Measurements from ENCODE around the gene SMIM29. TPM values are rescaled to one million over a fixed set of nuclear protein-coding genes. Genes with fewer than 3 reads are reported as not detected.

Gene SMIM29
- total RNA-seq, 1 experiment from 2014 or later = 5.4 TPM

DNA sequence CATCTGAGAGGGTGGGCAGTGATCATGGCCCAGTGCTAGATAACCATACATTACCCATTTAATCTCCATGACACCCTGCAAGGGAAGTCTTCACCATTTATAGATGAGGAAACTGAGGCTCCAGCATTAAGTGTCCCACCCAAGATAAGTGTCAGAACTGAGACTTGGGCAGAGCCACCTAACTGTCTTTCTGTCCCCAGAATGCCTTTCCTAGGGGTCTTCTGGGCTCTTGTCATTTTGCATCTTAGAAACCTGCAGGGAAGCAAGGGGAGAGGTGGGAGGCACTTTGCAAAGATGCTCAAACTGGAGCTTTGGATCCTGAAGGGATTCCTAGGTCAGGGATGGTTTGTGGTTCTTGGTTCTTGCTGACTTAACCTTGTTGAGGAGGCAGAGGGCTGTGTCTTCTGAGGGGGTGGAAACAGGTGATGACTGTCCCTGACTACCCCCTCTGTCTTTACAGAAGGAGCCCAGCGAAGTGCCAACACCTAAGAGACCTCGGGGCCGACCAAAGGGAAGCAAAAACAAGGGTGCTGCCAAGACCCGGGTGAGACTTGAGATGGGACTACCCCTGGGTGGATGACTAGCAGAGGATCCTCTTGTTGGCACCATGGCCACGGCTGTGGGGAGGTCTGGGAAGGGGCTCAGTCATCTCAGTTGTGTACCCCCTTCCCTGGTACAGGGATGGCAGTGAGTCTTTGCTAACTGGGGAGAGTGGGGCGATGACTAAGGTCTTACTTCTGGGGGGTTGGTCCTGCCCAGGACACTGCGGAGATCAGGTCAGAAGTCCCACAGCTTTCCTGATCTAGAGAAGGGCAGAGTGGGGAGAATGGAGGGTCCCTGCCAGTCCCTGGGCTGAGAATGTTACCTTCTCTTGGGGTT is 6.3 kb downstream of the SMIM29 start:
- H3K14ac ChIP-seq (ENCODE audit: insufficient read depth, low read length) = no peak overlapping the region
- no peaks in the 10 kb centered on the region for H3K27me3 ChIP-seq (ENCODE audit: insufficient read depth, low read length)
- H2BK15ac ChIP-seq (ENCODE audit: low read depth, low read length) = no peak overlapping the region
- Mint-ChIP-seq H3K9me3 (no peaks in the 10 kb centered on the region; a peak in 1 of 5 replicates), H3K27ac (peak overlapping the region; percentile 55 to 95 (median 73); a peak in 5 of 7 replicates), H3K36me3 (ENCODE audit: insufficient read depth in 1 of 3, low read depth in 3 of 3) (peaks cover 60 to 82% (median 72%) of the 10 kb centered on the region in 3 experiments), H3K4me1 (peaks cover 55 to 76% of the 10 kb centered on the region in 2 experiments), H3K27me3 (ENCODE audit: low read depth) (peaks cover 4% of the 10 kb centered on the region; the same call in 1 of the 2 replicates), H3K4me3 (peak overlapping the region; percentile 21 to 57; a peak in 4 of 5 replicates)
- H3K9me3 ChIP-seq (ENCODE audit: control insufficient read depth, low read depth, low read length) = no peaks in the 10 kb centered on the region
- no peak overlapping the region for H4K8ac ChIP-seq (replicated peaks; ENCODE audit: insufficient read length, low read depth, low read length)
- H3K79me2 ChIP-seq (ENCODE audit: insufficient read depth, low read length) = peaks cover 35% of the 10 kb centered on the region; the same call in 1 of the 2 replicates
- TF ChIP-seq, protein P1, sequence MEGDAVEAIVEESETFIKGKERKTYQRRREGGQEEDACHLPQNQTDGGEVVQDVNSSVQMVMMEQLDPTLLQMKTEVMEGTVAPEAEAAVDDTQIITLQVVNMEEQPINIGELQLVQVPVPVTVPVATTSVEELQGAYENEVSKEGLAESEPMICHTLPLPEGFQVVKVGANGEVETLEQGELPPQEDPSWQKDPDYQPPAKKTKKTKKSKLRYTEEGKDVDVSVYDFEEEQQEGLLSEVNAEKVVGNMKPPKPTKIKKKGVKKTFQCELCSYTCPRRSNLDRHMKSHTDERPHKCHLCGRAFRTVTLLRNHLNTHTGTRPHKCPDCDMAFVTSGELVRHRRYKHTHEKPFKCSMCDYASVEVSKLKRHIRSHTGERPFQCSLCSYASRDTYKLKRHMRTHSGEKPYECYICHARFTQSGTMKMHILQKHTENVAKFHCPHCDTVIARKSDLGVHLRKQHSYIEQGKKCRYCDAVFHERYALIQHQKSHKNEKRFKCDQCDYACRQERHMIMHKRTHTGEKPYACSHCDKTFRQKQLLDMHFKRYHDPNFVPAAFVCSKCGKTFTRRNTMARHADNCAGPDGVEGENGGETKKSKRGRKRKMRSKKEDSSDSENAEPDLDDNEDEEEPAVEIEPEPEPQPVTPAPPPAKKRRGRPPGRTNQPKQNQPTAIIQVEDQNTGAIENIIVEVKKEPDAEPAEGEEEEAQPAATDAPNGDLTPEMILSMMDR (conservative IDR thresholded peaks at IDR 0.05) = no peak
- H3K56ac ChIP-seq (ENCODE audit: insufficient read length, low read depth, low read length) = no peak overlapping the region
- no peak overlapping the region for H4K5ac ChIP-seq (ENCODE audit: insufficient read length, low read depth, low read length)
- no peak overlapping the region for H3K4ac ChIP-seq (ENCODE audit: low read depth, low read length)
- H3K18ac ChIP-seq (ENCODE audit: insufficient read length, low read depth, low read length) = no peak overlapping the region
- no peak overlapping the region for H2BK120ac ChIP-seq (ENCODE audit: low read depth, low read length, poor library complexity, severe bottlenecking)
- H3K79me1 ChIP-seq (ENCODE audit: insufficient read depth, low read depth, low read length, poor library complexity, severe bottlenecking) = peaks cover 9% of the 10 kb centered on the region
- no peaks in the 10 kb centered on the region for H4K20me1 ChIP-seq (ENCODE audit: control insufficient read depth, insufficient read depth, insufficient read length)
- H2AK5ac ChIP-seq (ENCODE audit: insufficient read length, low read length) = no peak overlapping the region
- no peak overlapping the region for H3K27ac ChIP-seq (ENCODE audit: insufficient read length, low read depth, low read length)
- no CpG with 5 or more reads among the region's 7 CpGs for WGBS (ENCODE audit: extremely low coverage, insufficient read length, low lambda C conversion rate)
- H2BK5ac ChIP-seq (ENCODE audit: insufficient read length, low read length) = no peak overlapping the region
- no peak overlapping the region for H2BK12ac ChIP-seq (ENCODE audit: insufficient read length, low read depth, low read length)
- H3T11ph ChIP-seq (ENCODE audit: low read length) = no peak overlapping the region
- peaks cover 6% of the 10 kb centered on the region for H3K4me1 ChIP-seq (ENCODE audit: insufficient read depth, low read length)
- H3K4me2 ChIP-seq (ENCODE audit: insufficient read depth, insufficient read length, low read length) = no peak overlapping the region
- H3K23me2 ChIP-seq (ENCODE audit: insufficient read length, low read depth, low read length, poor library complexity, severe bottlenecking) = peaks cover 4% of the 10 kb centered on the region
- no peak overlapping the region for H3K9ac ChIP-seq (ENCODE audit: extremely low read depth, insufficient read length, low read length)
- H2BK20ac ChIP-seq (ENCODE audit: low read depth, low read length, poor library complexity, severe bottlenecking) = no peak overlapping the region
- no peak for DNase-seq
- no peak overlapping the region for H2AFZ ChIP-seq (ENCODE audit: low read length)
- H3K23ac ChIP-seq (ENCODE audit: insufficient read length, low read depth, low read length) = no peak overlapping the region
- H4K91ac ChIP-seq (ENCODE audit: insufficient read length, low read depth, low read length) = no peak overlapping the region
